SHP77 (cell line): ENCODE measurements around the gene GABARAP.

Experiments used
- DNase-seq, 2 experiments: peaks; one replicate each; lab custom pipeline; 2025; lab: John Stamatoyannopoulos, UW

Gene GABARAP

GRCh38 chr17:7239091-7240027 lies 2.9 kb downstream of the GABARAP start, which contains the start of gene PHF23:
TSS of gene PHF23 (minus strand) at chr17:7239457. CDS start at chr17:7239279, 178 bp downstream.
- peak; percentile 100 for DNase-seq

GRCh38 chr17:7238420-7239090 lies 3.7 kb downstream of the GABARAP start:
- peak in 1 of 2 experiments; percentile 28 for DNase-seq

GRCh38 chr17:7237761-7238419 lies 4.4 kb downstream of the GABARAP start:
- DNase-seq, result peak; percentile 22 to 49

- no peak for DNase-seq
Observed at GRCh38 chr17:7237266-7237760, 4.9 kb downstream of the GABARAP start.

GRCh38 chr17:7236808-7237207 lies 5.4 kb downstream of the GABARAP start:
- DNase-seq, result no peak

- DNase-seq, result no peak
Observed at GRCh38 chr17:7235693-7236665, 6.3 kb downstream of the GABARAP start.

- peak; percentile 94 to 96 for DNase-seq
Observed at GRCh38 chr17:7234083-7234951, 7.9 kb downstream of the GABARAP start, which contains the start of gene DVL2. TSS of gene DVL2 (minus strand) at chr17:7234517. CDS start at chr17:7234262, 255 bp downstream.

- no peak for DNase-seq
Observed at GRCh38 chr17:7233701-7234082, 8.6 kb downstream of the GABARAP start.

GRCh38 chr17:7232114-7232513 lies 10.1 kb downstream of the GABARAP start:
- DNase-seq, result no peak

GRCh38 chr17:7229504-7229903 lies 12.7 kb downstream of the GABARAP start:
- DNase-seq, result no peak

GRCh38 chr17:7228920-7229319 lies 13.3 kb downstream of the GABARAP start:
- no peak for DNase-seq

GRCh38 chr17:7226721-7227710 lies 15.2 kb downstream of the GABARAP start:
- DNase-seq, result no peak

- DNase-seq, result no peak
Observed at GRCh38 chr17:7225711-7226331, 16.4 kb downstream of the GABARAP start.

- DNase-seq, result no peak
Observed at GRCh38 chr17:7224661-7225111, 17.6 kb downstream of the GABARAP start.

GRCh38 chr17:7224110-7224509 lies 18.1 kb downstream of the GABARAP start:
- no peak for DNase-seq

GRCh38 chr17:7223375-7223774 lies 18.9 kb downstream of the GABARAP start:
- DNase-seq, result no peak

GRCh38 chr17:7222972-7223292 lies 19.3 kb downstream of the GABARAP start:
- no peak for DNase-seq
